Ovary (tissue), 9 donors: ENCODE measurements around the gene FAAH. TPM values are rescaled to one million over a fixed set of nuclear protein-coding genes. Genes with fewer than 3 reads are reported as not detected.

Source experiments
- DNase-seq, 5 donors: peaks; one replicate each; pipeline ENCODE4 v3.0.0-alpha.2; 2019 to 2020
- H3K27ac ChIP-seq, 2 donors: fragments of 200-600 bp; one replicate each; pipeline versions ENCODE4 v1.5.1 to v1.8.0; 2019 to 2022
- H3K27me3 ChIP-seq: fragments of 200-600 bp; one replicate; pipeline ENCODE4 v1.8.0; 2022
- H3K36me3 ChIP-seq: fragments of 200-600 bp; sonication (generic); one replicate; pipeline ENCODE4 v1.5.1; 2019
- H3K4me1 ChIP-seq: one replicate; pipeline ENCODE4 v1.8.1; 2013; ENCODE audit warnings: mild to moderate bottlenecking, moderate library complexity; ENCODE audit not compliant: insufficient read depth
- H3K4me3 ChIP-seq: fragments of 200-600 bp; sonication (generic); one replicate; pipeline ENCODE4 v1.5.1; 2017
- H3K9me3 ChIP-seq, 2 donors: fragments of 200-600 bp in 1 of 2; sonication (generic) in 1 of 2; one replicate each; pipeline versions ENCODE4 v1.5.1 to v1.8.1; 2013 to 2019; ENCODE audit warnings: mild to moderate bottlenecking in 1 of 2, moderate library complexity in 1 of 2
- EP300 ChIP-seq: sonication (generic); formaldehyde crosslinking; IDR thresholded peaks from one replicate; pipeline ENCODE4 v1.6.1; 2017; ENCODE audit warnings: antibody characterized with exemption
- POLR2A ChIP-seq: fragments of 450-650 bp; IDR thresholded peaks from one replicate; pipeline ENCODE4 v1.6.1; 2017; ENCODE audit warnings: antibody characterized with exemption, mild to moderate bottlenecking, moderate library complexity
- WGBS, 3 donors: extraction: QIAGEN DNeasy Blood & Tissue Kit in 1 of 3; methylation state at CpG; one replicate each; pipeline versions ENCODE4 v1.1.5 to v1.1.7; 2013 to 2017; 5-methylcytosine and 5-hydroxymethylcytosine counted together
- intact Hi-C, 4 donors: fragments of 100-400 bp; cut with DNase I; formaldehyde crosslinking; loops; one replicate each; pipeline versions ENCODE4 v1.11.0 to v1.15.1; 2022 to 2023
- polyA plus RNA-seq, 2 donors: library from polyadenylated mRNA; stranded (reverse); fragments of 200-250 nt in 1 of 2; fragments of 350-450 nt in 1 of 2; fragmentation: Illumina TruSeq in 1 of 2; extraction: RNeasy Lipid Tissue Mini Kit (QIAGEN cat#74804) in 1 of 2; gene quantifications; one replicate each; pipeline ENCODE4 v1.2.3, GENCODE V29; 2013 to 2014
- total RNA-seq, 7 donors: library from RNA; depleted of rRNA in 2 of 7; stranded (reverse); fragments of >200 nt in 2 of 7; fragmentation: NEBNext Ultra II Directional in 3 of 7; extraction: Animal tissue kit (Norgen Biotek cat#: 25700) in 3 of 7; gene quantifications; one replicate each; pipeline versions ENCODE4 v1.1.0 to v1.2.4, GENCODE V29; 2016 to 2023
- TF ChIP-seq, protein P1 (sequence below), 3 donors: fragments of 450-650 bp in 2 of 3; fragments of 200-600 bp in 1 of 3; IDR thresholded peaks; one replicate each; pipeline versions ENCODE4 v1.5.1 to v1.8.0; 2016 to 2022; ENCODE audit warnings: antibody characterized with exemption in 3 of 3, mild to moderate bottlenecking in 1 of 3
- donor health status: DM: no; HTN: no; CAD: no; lungs with moderate emphysema.
- donor health status: DM: no; HTN: no; CAD: no.
- donor health status: Bipolar disorder and iron deficiency.
- donor health status: DM: yes; HTN: yes; CAD: no.
- donor health status: DM: no; HTN: no; CAD: no.
- donor health status: DM: yes; HTN: yes; CAD: no.

FAAH gene
- total and polyA plus RNA-seq, 9 donors, result 1.3 to 32.7 (median 8.4) TPM

GRCh38 chr1:46451948-46452930 is 58.1 kb downstream of the FAAH start:
- Histone ChIP-seq H3K27me3 (no peaks in the 10 kb centered on the region), H3K4me3 (no peak overlapping the region), H3K4me1 (no peaks in the 10 kb centered on the region), H3K27ac (no peak overlapping the region), H3K36me3 (no peaks in the 10 kb centered on the region), H3K9me3 (no peaks in the 10 kb centered on the region)
- intact Hi-C loops, result no loop called here
- DNase-seq, result no peak
- WGBS, 3 donors, result 65 to 70% (median 66%) methylated on average over 5 of the region's 5 CpGs
- TF ChIP-seq POLR2A (no peak), EP300 (no peak)
- TF ChIP-seq, protein P1, sequence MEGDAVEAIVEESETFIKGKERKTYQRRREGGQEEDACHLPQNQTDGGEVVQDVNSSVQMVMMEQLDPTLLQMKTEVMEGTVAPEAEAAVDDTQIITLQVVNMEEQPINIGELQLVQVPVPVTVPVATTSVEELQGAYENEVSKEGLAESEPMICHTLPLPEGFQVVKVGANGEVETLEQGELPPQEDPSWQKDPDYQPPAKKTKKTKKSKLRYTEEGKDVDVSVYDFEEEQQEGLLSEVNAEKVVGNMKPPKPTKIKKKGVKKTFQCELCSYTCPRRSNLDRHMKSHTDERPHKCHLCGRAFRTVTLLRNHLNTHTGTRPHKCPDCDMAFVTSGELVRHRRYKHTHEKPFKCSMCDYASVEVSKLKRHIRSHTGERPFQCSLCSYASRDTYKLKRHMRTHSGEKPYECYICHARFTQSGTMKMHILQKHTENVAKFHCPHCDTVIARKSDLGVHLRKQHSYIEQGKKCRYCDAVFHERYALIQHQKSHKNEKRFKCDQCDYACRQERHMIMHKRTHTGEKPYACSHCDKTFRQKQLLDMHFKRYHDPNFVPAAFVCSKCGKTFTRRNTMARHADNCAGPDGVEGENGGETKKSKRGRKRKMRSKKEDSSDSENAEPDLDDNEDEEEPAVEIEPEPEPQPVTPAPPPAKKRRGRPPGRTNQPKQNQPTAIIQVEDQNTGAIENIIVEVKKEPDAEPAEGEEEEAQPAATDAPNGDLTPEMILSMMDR (IDR thresholded peaks at IDR 0.05), result no peak

GRCh38 chr1:46452931-46453325 is 58.8 kb downstream of the FAAH start:
- 31 to 34% (median 31%) methylated on average over 15 of the region's 15 CpGs for WGBS, 3 donors
- Histone ChIP-seq H3K36me3 (no peaks in the 10 kb centered on the region), H3K9me3 (no peaks in the 10 kb centered on the region), H3K4me3 (no peak overlapping the region), H3K27ac (no peak overlapping the region), H3K4me1 (no peaks in the 10 kb centered on the region), H3K27me3 (no peaks in the 10 kb centered on the region)
- DNase-seq, result no peak
- intact Hi-C loops, result no loop called here
- no peak for TF ChIP-seq POLR2A
- TF ChIP-seq, protein P1 (IDR thresholded peaks at IDR 0.05), result no peak
- no peak for TF ChIP-seq EP300

DNA sequence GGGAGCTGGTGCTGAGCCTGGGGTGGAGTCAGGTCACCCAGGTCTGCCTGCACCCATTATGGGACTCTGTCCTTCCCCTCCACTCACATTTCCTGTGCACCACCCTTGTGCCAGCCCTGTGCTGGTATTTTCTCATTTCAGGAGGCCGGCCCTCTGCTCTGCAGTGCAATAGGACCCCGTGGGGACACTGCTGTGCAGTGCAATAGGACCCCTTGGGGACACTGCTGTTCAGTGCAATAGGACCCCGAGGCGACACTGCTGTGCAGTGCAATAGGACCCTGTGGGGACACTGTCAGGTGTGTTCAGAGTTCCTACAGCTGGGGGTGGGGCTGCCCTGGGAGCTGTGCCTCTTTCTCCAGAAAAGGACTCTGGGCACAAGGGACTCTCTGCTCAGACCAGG is 59.3 kb downstream of the FAAH start:
- intact Hi-C loops, result no loop called here
- Histone ChIP-seq H3K9me3 (no peaks in the 10 kb centered on the region), H3K36me3 (no peaks in the 10 kb centered on the region), H3K4me1 (no peaks in the 10 kb centered on the region), H3K27me3 (no peaks in the 10 kb centered on the region), H3K27ac (no peak overlapping the region), H3K4me3 (no peak overlapping the region)
- TF ChIP-seq POLR2A, result no peak
- no peak for DNase-seq
- 52 to 74% (median 68%) methylated on average over 4 of the region's 4 CpGs for WGBS, 3 donors

GRCh38 chr1:46455951-46456350 is 61.8 kb downstream of the FAAH start:
- 85 to 91% (median 89%) methylated on average over 27 of the region's 27 CpGs for WGBS, 3 donors
- Histone ChIP-seq H3K4me1 (no peaks in the 10 kb centered on the region), H3K9me3 (no peaks in the 10 kb centered on the region), H3K27me3 (no peaks in the 10 kb centered on the region), H3K27ac (no peak overlapping the region), H3K4me3 (no peak overlapping the region), H3K36me3 (no peaks in the 10 kb centered on the region)
- no peak for DNase-seq
- no peak for TF ChIP-seq POLR2A
- TF ChIP-seq, protein P1 (IDR thresholded peaks at IDR 0.05), result no peak
- no peak for TF ChIP-seq EP300
- intact Hi-C loops, result no loop called here

DNA sequence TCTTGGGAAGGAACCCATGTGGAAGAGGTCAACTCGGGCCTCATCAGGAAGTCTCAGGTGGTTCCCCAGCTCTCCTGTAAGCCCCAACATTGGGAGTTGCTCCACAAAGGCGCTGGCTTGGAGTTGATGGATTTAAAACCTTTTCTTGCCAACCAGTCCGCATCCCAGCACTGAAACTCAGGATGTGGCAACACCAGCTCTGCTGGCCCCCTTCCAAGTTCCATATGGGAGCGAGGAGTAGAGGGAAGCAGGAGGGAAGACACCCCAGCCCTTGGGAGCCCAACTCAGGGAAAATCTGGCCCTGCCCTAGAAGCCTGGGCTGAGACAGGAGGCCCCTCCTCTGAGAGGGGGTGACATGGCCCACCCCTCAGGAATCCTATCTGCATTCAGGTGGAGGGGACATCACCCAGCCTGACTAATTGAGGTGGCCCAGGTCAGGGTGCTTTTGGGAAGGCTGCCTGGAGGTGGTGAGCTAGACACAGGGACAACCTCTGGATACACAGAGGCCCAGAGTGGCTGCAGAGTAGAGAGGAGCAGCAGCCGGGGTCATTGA is 62.4 kb downstream of the FAAH start:
- DNase-seq, result no peak
- Histone ChIP-seq H3K27ac (no peak overlapping the region), H3K4me3 (no peak overlapping the region), H3K36me3 (no peaks in the 10 kb centered on the region), H3K9me3 (no peaks in the 10 kb centered on the region), H3K27me3 (no peaks in the 10 kb centered on the region), H3K4me1 (no peaks in the 10 kb centered on the region)
- intact Hi-C loops, result no loop called here
- 72 to 81% (median 74%) methylated on average over 5 of the region's 5 CpGs for WGBS, 3 donors
- TF ChIP-seq, protein P1 (IDR thresholded peaks at IDR 0.05), result no peak
- TF ChIP-seq POLR2A (no peak), EP300 (no peak)
